NCI-H774 (cell line): Measurements from ENCODE around the gene ILDR2.
"Not testable (repeated sequence)": the region's sequence is repeated elsewhere in the genome, so short reads cannot be mapped to it uniquely, and the experiment has no call there.

Experiments
- DNase-seq: peaks from one replicate; lab custom pipeline; 2025; lab: John Stamatoyannopoulos, UW

The ILDR2 gene

GRCh38 chr1:166888373-166889111 lies 86.8 kb downstream of the ILDR2 start:
- no peak for DNase-seq

DNA sequence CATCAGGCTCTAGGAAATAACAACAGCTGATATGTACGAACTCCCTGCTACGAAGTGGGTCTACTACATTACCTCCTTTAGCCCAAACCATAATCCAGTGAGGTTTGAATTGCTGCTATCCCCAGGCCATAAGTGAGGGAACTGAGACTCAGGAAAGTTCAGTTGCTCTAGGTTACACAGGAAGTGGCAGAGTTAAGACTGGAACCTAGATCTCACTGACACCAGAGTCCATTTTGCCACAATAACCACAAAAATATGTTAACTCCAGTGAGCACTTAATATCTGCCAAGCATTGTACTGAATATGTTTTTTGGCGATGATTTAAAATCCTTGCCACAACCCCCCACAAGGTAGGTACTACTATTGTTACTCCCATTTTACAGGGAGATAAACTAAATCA lies 90.4 kb downstream of the ILDR2 start:
- DNase-seq: no peak

DNA sequence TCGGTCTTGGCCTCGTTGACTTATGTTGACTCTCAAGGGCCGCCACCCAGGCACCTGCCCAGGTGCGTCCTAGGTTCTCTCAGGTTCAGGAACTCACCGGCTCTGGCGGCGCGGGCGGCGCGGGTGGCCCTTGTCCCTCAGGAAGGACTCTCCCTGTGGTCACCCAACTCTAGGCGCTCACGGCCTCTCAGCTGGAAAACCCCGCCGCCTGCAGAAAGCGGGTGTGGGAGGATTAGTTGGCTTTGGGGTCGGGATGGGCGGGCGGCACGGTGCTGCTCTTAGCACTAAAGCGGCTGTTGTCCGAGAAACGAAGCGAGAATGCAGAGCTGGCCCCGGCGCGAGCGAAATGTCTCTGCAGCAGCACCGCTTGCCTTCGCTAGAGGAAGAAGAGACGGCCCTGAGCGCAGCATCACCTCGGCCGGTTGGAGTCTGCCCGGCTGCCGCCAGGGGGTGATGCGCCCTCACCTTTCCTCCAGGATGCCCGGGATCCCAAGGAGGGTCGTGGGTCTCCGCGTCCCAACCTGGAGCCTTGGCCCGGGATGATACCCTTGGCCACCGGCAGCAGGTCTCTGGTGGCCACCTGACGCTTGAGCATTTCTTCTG lies 91.2 kb downstream of the ILDR2 start:
- DNase-seq: peak; percentile 41

DNA sequence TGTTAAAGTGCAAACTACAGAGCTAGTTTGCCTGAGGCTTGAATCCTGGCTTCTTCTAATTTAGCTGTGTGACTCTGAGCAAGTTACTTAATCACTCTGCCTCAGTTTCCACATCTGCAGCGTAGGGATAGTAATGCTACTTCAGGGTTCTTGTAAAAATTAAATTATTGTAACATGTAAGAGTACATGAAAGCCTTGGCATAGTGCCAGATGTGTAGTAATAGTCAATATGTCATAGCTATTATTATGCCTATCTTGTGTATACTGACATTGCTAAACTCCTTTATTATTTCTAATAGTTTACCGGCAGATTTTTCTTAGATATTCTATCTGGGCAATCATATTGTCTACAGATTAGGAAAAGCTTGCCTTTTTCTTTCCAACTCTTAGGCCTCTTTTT lies 92.4 kb downstream of the ILDR2 start:
- no peak for DNase-seq

DNA sequence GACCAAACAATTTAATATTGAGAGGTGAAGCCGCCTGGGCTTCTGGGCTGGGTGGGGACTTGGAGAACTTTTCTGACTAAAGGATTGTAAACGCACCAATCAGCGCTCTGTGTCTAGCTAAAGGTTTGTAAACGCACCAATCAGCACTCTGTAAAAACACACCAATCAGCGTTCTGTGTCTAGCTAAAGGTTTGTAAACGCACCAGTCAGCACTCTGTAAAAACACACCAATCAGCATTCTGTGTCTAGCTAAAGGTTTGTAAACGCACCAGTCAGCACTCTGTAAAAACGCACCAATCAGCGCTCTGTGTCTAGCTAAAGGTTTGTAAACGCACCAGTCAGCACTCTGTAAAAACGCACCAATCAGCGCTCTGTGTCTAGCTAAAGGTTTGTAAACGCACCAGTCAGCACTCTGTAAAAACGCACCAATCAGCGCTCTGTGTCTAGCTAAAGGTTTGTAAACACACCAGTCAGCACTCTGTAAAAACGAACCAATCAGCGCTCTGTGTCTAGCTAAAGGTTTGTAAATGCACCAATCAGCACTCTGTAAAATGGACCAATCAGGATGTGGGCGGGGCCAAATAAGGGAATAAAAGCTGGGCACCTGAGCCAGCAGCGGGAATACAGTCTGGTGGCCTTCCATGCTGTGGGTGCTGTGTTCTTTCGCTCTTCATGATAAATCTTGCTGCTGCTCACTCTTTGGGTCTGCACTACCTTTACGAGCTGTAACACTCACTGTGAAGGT lies 97.0 kb downstream of the ILDR2 start:
- DNase-seq: not testable (repeated sequence)

GRCh38 chr1:166876540-166876838 lies 98.9 kb downstream of the ILDR2 start:
- DNase-seq: no peak

DNA sequence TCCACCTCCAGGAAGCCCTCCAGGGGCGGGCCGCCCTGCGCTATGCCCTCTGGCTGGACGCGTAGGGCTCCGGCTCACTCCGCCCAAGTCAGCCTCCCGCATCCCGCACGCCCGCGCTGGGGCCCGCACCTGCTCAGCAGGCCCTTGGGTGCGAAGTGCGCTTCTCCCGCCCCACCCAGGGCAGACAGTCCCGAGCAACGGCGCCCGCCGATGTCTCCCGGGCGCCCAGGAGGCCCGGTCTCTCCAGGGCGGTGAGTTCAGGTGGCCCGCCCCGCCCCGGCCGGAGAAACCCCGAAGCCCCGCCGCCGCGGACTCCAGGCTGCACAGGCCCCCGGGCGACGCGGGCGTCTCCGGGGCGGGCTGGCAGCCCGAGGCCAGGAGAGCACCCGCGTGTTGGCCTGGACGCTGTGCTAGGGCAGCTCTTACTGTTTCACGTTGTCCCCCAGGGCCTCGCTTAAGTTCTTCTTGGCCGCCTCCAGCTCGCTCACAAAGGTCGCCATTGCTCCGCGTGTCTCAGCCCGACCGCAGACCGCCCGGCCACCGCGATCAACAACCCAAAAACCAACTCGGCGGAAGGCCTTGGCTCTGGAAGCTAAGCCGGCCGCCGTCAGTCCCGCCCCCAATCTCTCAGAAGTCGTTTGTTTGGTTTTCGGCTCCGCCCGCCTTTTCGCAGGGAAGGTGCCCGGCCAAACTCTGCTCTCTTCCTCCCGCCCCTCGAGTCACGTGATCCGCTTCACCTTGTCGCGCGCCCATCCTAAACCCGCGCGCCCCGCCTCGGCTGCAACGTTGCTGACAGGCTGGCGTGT lies 99.4 kb downstream of the ILDR2 start, which contains the start of gene TADA1:
Gene TADA1 (minus strand): TSS at position 531 of the 806 bp plus-strand sequence. CDS start 31 bp downstream, at position 500.
- DNase-seq: peak; percentile 99

DNA sequence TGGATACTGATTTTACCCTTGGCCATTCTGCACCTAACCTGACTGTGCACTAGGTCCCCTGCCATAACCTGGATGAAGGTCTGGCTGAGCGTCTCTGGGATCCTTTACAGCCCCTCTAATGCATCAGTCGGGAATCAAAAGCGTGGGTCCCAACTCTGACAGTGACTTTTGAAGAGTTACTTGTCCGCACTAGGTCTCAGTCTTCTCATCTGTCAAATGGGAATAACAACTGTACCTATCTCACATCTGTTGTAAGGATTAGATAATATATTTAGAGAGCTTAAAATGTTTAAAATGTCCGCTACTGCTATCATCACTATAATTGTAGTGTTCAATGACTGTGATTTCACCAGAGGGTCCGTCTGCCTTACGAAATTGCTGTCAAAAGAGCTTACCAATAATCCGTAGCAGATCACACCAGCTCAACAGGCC lies 100.0 kb downstream of the ILDR2 start:
- no peak for DNase-seq

DNA sequence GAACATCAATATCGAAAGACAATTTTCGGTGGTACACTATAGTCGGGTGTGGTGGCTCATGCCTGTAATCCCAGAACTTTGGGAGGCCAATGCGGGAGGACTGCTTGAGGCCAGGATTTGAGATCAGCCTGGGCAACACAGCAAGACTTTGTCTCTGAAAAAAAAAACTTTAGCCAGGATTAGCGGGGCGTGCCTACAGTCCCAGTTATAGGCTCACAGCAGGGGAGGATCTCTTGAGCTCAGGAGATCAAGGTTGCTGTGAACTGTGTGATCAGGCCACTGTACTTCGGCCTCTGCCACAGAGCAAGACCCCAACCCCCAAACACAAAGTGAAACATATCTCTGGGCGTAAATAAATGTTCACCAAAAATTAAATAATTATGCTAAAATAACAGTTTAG lies 100.9 kb downstream of the ILDR2 start:
- DNase-seq: no peak

DNA sequence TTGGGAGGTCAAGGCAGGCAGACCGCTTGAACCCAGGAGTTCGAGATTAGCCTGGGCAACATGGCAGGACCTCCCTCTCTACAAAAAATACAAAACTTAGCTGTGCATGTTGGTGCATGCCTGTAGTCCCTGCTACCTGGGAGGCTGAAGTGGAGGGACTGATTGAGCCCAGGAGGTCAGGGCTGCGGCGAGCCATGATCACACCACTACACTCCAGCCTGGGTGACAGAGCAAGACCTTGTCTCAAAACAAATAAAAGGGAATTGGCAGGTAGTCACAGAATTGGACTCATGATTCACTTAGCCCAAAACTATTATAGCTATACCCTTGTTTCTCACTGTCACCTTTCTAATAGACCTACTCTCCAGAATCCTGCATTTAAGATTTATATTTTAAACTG lies 104.8 kb downstream of the ILDR2 start:
- DNase-seq: no peak

GRCh38 chr1:166869318-166870099 lies 105.8 kb downstream of the ILDR2 start:
- no peak for DNase-seq

DNA sequence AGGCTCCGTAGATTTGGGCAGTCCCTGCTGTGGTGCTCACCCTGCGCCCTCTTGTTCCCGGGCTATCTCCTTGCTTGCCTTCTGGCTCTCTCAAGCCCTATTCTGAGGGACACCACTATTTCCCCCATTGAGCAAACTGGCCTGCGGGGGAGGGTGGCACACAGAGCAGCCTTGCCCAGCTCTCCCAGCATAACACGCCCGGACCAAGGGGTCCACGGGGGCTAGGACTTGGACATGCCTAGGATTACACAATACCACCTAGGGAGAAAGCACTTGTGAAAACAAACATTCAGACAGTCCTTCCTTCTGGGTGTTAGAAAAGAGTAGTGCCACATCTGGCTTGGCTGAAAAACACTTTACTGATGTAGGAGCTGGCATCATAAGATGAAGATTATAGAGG lies 106.7 kb downstream of the ILDR2 start:
- no peak for DNase-seq

- DNase-seq: no peak
Measured at GRCh38 chr1:166865926-166866325, 109.4 kb downstream of the ILDR2 start.

DNA sequence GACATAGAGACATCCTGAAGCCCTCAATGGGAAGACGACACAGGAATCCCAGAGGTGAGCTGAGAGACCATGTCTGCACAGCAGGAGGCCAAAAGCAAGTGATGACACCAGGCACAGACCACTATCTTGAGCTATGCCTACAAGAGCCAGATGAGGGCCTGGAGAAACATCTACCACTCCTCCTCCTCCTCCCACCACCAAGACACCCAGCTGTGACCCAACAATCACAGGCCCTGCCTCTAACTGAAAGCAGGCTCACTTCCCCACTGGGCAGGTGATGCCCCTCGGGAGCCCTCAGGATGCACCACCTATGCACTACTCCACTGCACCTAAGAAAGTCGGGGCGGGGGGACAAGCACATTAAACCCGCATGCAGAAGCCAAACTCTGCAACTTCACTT lies 115.7 kb downstream of the ILDR2 start:
- no peak for DNase-seq

GRCh38 chr1:166858726-166859419 lies 116.5 kb downstream of the ILDR2 start:
- DNase-seq: no peak
